ENCODE measurements around the gene CD247.

- TF ChIP-seq CTCF (IDR thresholded peaks at IDR 0.05) (no peak), POLR2A (IDR thresholded peaks at IDR 0.05) (no peak)
Observed at GRCh38 chr1:167503626-167504466, 14.5 kb downstream of the CD247 start.

Data from vagina (tissue), 2 donors.